Liver (tissue), 6 donors: ENCODE results near the gene DCST2. TPM values are rescaled to one million over a fixed set of nuclear protein-coding genes. Genes with fewer than 3 reads are reported as not detected.

ENCODE experiments used
- EGR1 ChIP-seq, 2 donors: IDR thresholded peaks; 2 replicates each; pipeline ENCODE4 v1.6.1; 2016 to 2018; ENCODE audit warnings: antibody characterized with exemption in 2 of 2, low read depth in 2 of 2
- FOXA1 ChIP-seq: IDR thresholded peaks from 2 replicates; pipeline ENCODE4 v1.6.1; 2016; ENCODE audit warnings: antibody characterized with exemption
- FOXA2 ChIP-seq: IDR thresholded peaks from 2 replicates; pipeline ENCODE4 v1.6.1; 2016; ENCODE audit warnings: antibody characterized with exemption
- NR2F2 ChIP-seq: IDR thresholded peaks from 2 replicates; pipeline ENCODE4 v1.6.1; 2016; ENCODE audit warnings: antibody characterized with exemption
- RXRA ChIP-seq, 2 donors: IDR thresholded peaks; 2 replicates each; pipeline ENCODE4 v1.6.1; 2017 to 2018; ENCODE audit warnings: antibody characterized with exemption in 2 of 2, mild to moderate bottlenecking in 1 of 2
- YY1 ChIP-seq: IDR thresholded peaks from 2 replicates; pipeline ENCODE4 v1.6.1; 2016; ENCODE audit warnings: antibody characterized with exemption, mild to moderate bottlenecking
- polyA plus RNA-seq, 2 donors: library from polyadenylated mRNA; stranded (reverse) in 1 of 2; unstranded in 1 of 2; fragments of 200-250 nt in 1 of 2; fragments of >200 nt in 1 of 2; fragmentation: Nextera tagmentation in 1 of 2; extraction: Ambion mirVana in 1 of 2; gene quantifications; one replicate each; pipeline versions ENCODE4 v1.2.1 to v1.2.3, GENCODE V29; 2013 to 2015
- small RNA-seq: library from RNA; depleted of rRNA; stranded (forward); fragments of <200 nt; gene quantifications from one replicate; pipeline ENCODE3, GENCODE V24; 2014
- total RNA-seq, 2 donors: library from RNA; depleted of rRNA; stranded (reverse); fragments of >200 nt; gene quantifications; one replicate each; pipeline ENCODE4 v1.2.3, GENCODE V29; 2014
- TF ChIP-seq, protein P1 (sequence below): fragments of 150-350 bp; IDR thresholded peaks from 2 replicates; pipeline ENCODE4 v1.5.1; 2017; ENCODE audit warnings: improper control_type of control experiment, low read depth, low read length; ENCODE audit not compliant: missing input control
- donor health status: healthy.
- donor health status: healthy.
- donor health status: healthy.

Gene DCST2
- total and polyA plus RNA-seq, 4 donors: 0.25 to 0.53 (median 0.27) TPM; not detected in 1

DNA sequence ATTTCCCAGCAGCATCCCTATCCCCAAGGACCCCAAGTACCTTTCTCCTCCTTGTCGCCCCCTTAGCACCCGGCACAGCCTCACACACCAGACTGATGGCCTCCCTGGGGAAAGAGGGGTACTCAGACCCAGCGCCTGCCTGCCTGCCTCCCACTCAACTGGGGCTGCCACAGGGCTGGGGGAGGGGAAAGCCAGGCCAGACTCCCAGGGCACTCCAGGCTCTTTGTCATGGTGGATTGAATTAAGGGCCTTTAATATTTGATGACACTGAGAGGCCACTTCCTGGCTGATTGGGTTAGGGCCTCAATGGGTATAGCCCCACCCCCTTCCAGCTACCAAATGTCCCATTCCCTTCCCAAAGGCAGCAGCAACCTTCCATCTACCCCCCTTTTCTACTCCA is 64.8 kb downstream of the DCST2 start (continued):
- TF ChIP-seq FOXA2: no peak
- no peak for TF ChIP-seq EGR1 (IDR thresholded peaks at IDR 0.05; ENCODE audit: low read depth in 2 of 2)
- no peak for TF ChIP-seq YY1
- TF ChIP-seq, protein P1, sequence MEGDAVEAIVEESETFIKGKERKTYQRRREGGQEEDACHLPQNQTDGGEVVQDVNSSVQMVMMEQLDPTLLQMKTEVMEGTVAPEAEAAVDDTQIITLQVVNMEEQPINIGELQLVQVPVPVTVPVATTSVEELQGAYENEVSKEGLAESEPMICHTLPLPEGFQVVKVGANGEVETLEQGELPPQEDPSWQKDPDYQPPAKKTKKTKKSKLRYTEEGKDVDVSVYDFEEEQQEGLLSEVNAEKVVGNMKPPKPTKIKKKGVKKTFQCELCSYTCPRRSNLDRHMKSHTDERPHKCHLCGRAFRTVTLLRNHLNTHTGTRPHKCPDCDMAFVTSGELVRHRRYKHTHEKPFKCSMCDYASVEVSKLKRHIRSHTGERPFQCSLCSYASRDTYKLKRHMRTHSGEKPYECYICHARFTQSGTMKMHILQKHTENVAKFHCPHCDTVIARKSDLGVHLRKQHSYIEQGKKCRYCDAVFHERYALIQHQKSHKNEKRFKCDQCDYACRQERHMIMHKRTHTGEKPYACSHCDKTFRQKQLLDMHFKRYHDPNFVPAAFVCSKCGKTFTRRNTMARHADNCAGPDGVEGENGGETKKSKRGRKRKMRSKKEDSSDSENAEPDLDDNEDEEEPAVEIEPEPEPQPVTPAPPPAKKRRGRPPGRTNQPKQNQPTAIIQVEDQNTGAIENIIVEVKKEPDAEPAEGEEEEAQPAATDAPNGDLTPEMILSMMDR: no peak
- TF ChIP-seq RXRA (IDR thresholded peaks at IDR 0.05): no peak
- no peak for TF ChIP-seq NR2F2
- no peak for TF ChIP-seq FOXA1

Small RNAs within 50 kb of the gene (small RNA-seq; reads per million reads assigned to genes)
- not detected for gene MIR4258

Other genes starting within 250 kb of the DCST2 start
- under 1 TPM; 0.14 to 0.17 TPM for gene KCNN3, start 163.5 kb downstream of the DCST2 start, total RNA-seq
- gene KCNN3, start 163.5 kb downstream of the DCST2 start, polyA plus RNA-seq: under 1 TPM; 0.09 to 0.68 TPM
- gene PMVK, start 97.1 kb downstream of the DCST2 start, total RNA-seq: 10 to 100 TPM in 1 of 2 donors, 1 to 10 TPM in 1; 9.7 to 14.6 TPM
- 10 to 100 TPM; 22.6 to 37.3 TPM for gene PMVK, start 97.1 kb downstream of the DCST2 start, polyA plus RNA-seq
- gene PBXIP1, start 77.7 kb downstream of the DCST2 start, total RNA-seq: 10 to 100 TPM; 24.6 to 42.8 TPM
- gene PBXIP1, start 77.7 kb downstream of the DCST2 start, polyA plus RNA-seq: 10 to 100 TPM in 1 of 2 donors, 1 to 10 TPM in 1; 3.8 to 16.4 TPM
- 1 to 10 TPM; 6.5 to 7.4 TPM for gene PYGO2, start 72.0 kb downstream of the DCST2 start, total RNA-seq
- 1 to 10 TPM; 5.0 to 8.2 TPM for gene PYGO2, start 72.0 kb downstream of the DCST2 start, polyA plus RNA-seq
- gene SHC1, start 63.0 kb downstream of the DCST2 start, total RNA-seq: 10 to 100 TPM; 53.2 to 65.5 TPM
- 10 to 100 TPM; 27.2 to 62.8 TPM for gene SHC1, start 63.0 kb downstream of the DCST2 start, polyA plus RNA-seq
- gene CKS1B, start 59.1 kb downstream of the DCST2 start, total RNA-seq: 10 to 100 TPM; 32.4 to 54.4 TPM
- 10 to 100 TPM; 34.3 to 57.9 TPM for gene CKS1B, start 59.1 kb downstream of the DCST2 start, polyA plus RNA-seq
- 10 to 100 TPM; 10.4 to 20.2 TPM for gene FLAD1, start 50.4 kb downstream of the DCST2 start, total RNA-seq
- 10 to 100 TPM; 24.7 to 31.6 TPM for gene FLAD1, start 50.4 kb downstream of the DCST2 start, polyA plus RNA-seq
- gene LENEP, start 40.2 kb downstream of the DCST2 start, total RNA-seq: under 1 TPM in 1 of 2 donors, not detected in 1; 0.42 TPM
- gene LENEP, start 40.2 kb downstream of the DCST2 start, polyA plus RNA-seq: not detected
- 10 to 100 TPM; 10.3 to 50.2 TPM for gene ZBTB7B, start 31.0 kb downstream of the DCST2 start, total RNA-seq
- gene ZBTB7B, start 31.0 kb downstream of the DCST2 start, polyA plus RNA-seq: 10 to 100 TPM in 1 of 2 donors, 1 to 10 TPM in 1; 7.0 to 31.9 TPM
- not detected for gene DCST1, start within 50 bp of the DCST2 start, total RNA-seq
- not detected for gene DCST1, start within 50 bp of the DCST2 start, polyA plus RNA-seq
- gene ADAM15, start 17.5 kb upstream of the DCST2 start, total RNA-seq: 10 to 100 TPM; 10.8 to 26.8 TPM
- 10 to 100 TPM; 16.0 to 19.0 TPM for gene ADAM15, start 17.5 kb upstream of the DCST2 start, polyA plus RNA-seq
- gene EFNA4, start 30.0 kb upstream of the DCST2 start, total RNA-seq: 1 to 10 TPM; 1.8 to 2.9 TPM
- 1 to 10 TPM; 3.6 to 4.7 TPM for gene EFNA4, start 30.0 kb upstream of the DCST2 start, polyA plus RNA-seq
- gene EFNA3, start 45.1 kb upstream of the DCST2 start, total RNA-seq: under 1 TPM; 0.47 to 0.75 TPM
- gene EFNA3, start 45.1 kb upstream of the DCST2 start, polyA plus RNA-seq: 1 to 10 TPM; 1.4 to 3.7 TPM
- 100 to 1,000 TPM in 1 of 2 donors, 10 to 100 TPM in 1; 58.6 to 180 TPM for gene EFNA1, start 94.1 kb upstream of the DCST2 start, total RNA-seq
- gene EFNA1, start 94.1 kb upstream of the DCST2 start, polyA plus RNA-seq: 100 to 1,000 TPM; 177 to 236 TPM
- 10 to 100 TPM; 12.7 to 23.3 TPM for gene SLC50A1, start 102.1 kb upstream of the DCST2 start, total RNA-seq
- 10 to 100 TPM; 17.3 to 19.1 TPM for gene SLC50A1, start 102.1 kb upstream of the DCST2 start, polyA plus RNA-seq
- 10 to 100 TPM; 27.3 to 62.4 TPM for gene DPM3, start 106.8 kb upstream of the DCST2 start, total RNA-seq
- 100 to 1,000 TPM in 1 of 2 donors, 10 to 100 TPM in 1; 75.8 to 134 TPM for gene DPM3, start 106.8 kb upstream of the DCST2 start, polyA plus RNA-seq
- 10 to 100 TPM; 49.8 TPM for gene KRTCAP2, start 139.5 kb upstream of the DCST2 start, total RNA-seq
- gene KRTCAP2, start 139.5 kb upstream of the DCST2 start, polyA plus RNA-seq: 100 to 1,000 TPM; 150 to 224 TPM
- under 1 TPM; 0.14 to 0.17 TPM for gene TRIM46, start 140.1 kb upstream of the DCST2 start, total RNA-seq
- gene TRIM46, start 140.1 kb upstream of the DCST2 start, polyA plus RNA-seq: under 1 TPM; 0.07 to 0.11 TPM
- gene THBS3, start 174.1 kb upstream of the DCST2 start, total RNA-seq: 1 to 10 TPM; 4.0 to 6.9 TPM
- gene THBS3, start 174.1 kb upstream of the DCST2 start, polyA plus RNA-seq: 1 to 10 TPM; 3.1 to 4.3 TPM
- 10 to 100 TPM; 19.6 to 26.4 TPM for gene MTX1, start 174.9 kb upstream of the DCST2 start, total RNA-seq
- 10 to 100 TPM; 30.5 to 38.4 TPM for gene MTX1, start 174.9 kb upstream of the DCST2 start, polyA plus RNA-seq
- 1 to 10 TPM; 3.3 to 3.8 TPM for gene ENTREP3, start 221.7 kb upstream of the DCST2 start, total RNA-seq
- 1 to 10 TPM; 2.8 to 7.9 TPM for gene ENTREP3, start 221.7 kb upstream of the DCST2 start, polyA plus RNA-seq
- gene SCAMP3, start 228.6 kb upstream of the DCST2 start, total RNA-seq: 10 to 100 TPM; 14.9 to 22.7 TPM
- gene SCAMP3, start 228.6 kb upstream of the DCST2 start, polyA plus RNA-seq: 10 to 100 TPM; 40.7 to 47.0 TPM
- gene CLK2, start 239.7 kb upstream of the DCST2 start, total RNA-seq: 10 to 100 TPM; 16.5 to 28.2 TPM
- gene CLK2, start 239.7 kb upstream of the DCST2 start, polyA plus RNA-seq: 10 to 100 TPM in 1 of 2 donors, 1 to 10 TPM in 1; 8.3 to 13.2 TPM
- gene HCN3, start 243.7 kb upstream of the DCST2 start, total RNA-seq: 1 to 10 TPM in 1 of 2 donors, under 1 TPM in 1; 0.84 to 1.5 TPM
- 1 to 10 TPM in 1 of 2 donors, under 1 TPM in 1; 0.33 to 1.0 TPM for gene HCN3, start 243.7 kb upstream of the DCST2 start, polyA plus RNA-seq